H1 (cell line): Measurements from ENCODE around the gene JAG2.

ENCODE experiments used
- CBX8 ChIP-seq: fragments of 300-800, 300-1000 bp; sonication (generic); IDR thresholded peaks from 2 replicates; pipeline ENCODE4 v1.7.1; 2016; ENCODE audit warnings: low read depth, low read length, borderline replicate concordance
- CTCF ChIP-seq, 3 experiments: IDR thresholded peaks; 1 replicate in 2 of 3; 2 replicates in 1 of 3; pipeline versions ENCODE4 v1.5.1 to v1.6.1; 2011; ENCODE audit warnings: low read length in 3 of 3, mild to moderate bottlenecking in 3 of 3, inconsistent platforms in 2 of 3, low read depth in 1 of 3, moderate library complexity in 1 of 3; ENCODE audit not compliant: insufficient read depth in 1 of 3; ENCODE audit errors: control extremely low read depth in 1 of 3
- MAFK ChIP-seq: IDR thresholded peaks from 2 replicates; pipeline ENCODE4 v1.6.1; 2012; ENCODE audit warnings: low read depth, mild to moderate bottlenecking, improper control_type of control experiment, low read length
- MAX ChIP-seq: IDR thresholded peaks from 2 replicates; pipeline ENCODE4 v1.6.1; 2012; ENCODE audit warnings: inconsistent platforms
- SP1 ChIP-seq: IDR thresholded peaks from 2 replicates; pipeline ENCODE4 v1.6.1; 2011; ENCODE audit warnings: low read depth, low read length
- YY1 ChIP-seq: IDR thresholded peaks from 2 replicates; pipeline ENCODE4 v1.6.1; 2011; ENCODE audit warnings: low read depth, mild to moderate bottlenecking, low read length

- no peak for TF ChIP-seq YY1
- TF ChIP-seq CTCF (IDR thresholded peaks at IDR 0.05; ENCODE audit: control extremely low read depth in 1 of 3, insufficient read depth in 1 of 3, low read depth in 1 of 3, low read length in 3 of 3) = no peak
- TF ChIP-seq CBX8 = no peak
- no peak for TF ChIP-seq MAX
- TF ChIP-seq SP1 = no peak
- TF ChIP-seq MAFK = no peak
Measured at GRCh38 chr14:105139831-105140239, 28.7 kb downstream of the JAG2 start.
